ENCODE results near the gene SH3PXD2B. TPM values are rescaled to one million over a fixed set of nuclear protein-coding genes. Genes with fewer than 3 reads are reported as not detected.
A peak's percentile ranks its signal among the peaks of the same experiment; 100 is the strongest.

The SH3PXD2B gene
- total RNA-seq, 4 donors from 2014 or later: 27.8 to 52.6 (median 44.4) TPM

- DNase-seq (ENCODE audit: low spot score in 2 of 2): no peak
- H3K36me3 ChIP-seq: no peaks in the 10 kb centered on the region
- no peak overlapping the region for H3K4me3 ChIP-seq
- H3K27ac ChIP-seq: peak overlapping the region in 3 of 4 donors; percentile 94 to 99 (median 95)
- WGBS, 2 donors: 58 to 68% methylated on average over 15 of the region's 15 CpGs
- H3K9me3 ChIP-seq: no peaks in the 10 kb centered on the region
- peaks cover 0 to 38% (median 17%) of the 10 kb centered on the region in 4 donors for H3K4me1 ChIP-seq
- no peak for TF ChIP-seq EP300 (IDR thresholded peaks at IDR 0.05)
- TF ChIP-seq POLR2A (IDR thresholded peaks at IDR 0.05): no peak
- no peak for TF ChIP-seq CTCF (IDR thresholded peaks at IDR 0.05)
- no peaks in the 10 kb centered on the region for H3K27me3 ChIP-seq
These were observed 168.8 kb downstream of the SH3PXD2B start for GRCh38 chr5:172285226-172286143.

DNA sequence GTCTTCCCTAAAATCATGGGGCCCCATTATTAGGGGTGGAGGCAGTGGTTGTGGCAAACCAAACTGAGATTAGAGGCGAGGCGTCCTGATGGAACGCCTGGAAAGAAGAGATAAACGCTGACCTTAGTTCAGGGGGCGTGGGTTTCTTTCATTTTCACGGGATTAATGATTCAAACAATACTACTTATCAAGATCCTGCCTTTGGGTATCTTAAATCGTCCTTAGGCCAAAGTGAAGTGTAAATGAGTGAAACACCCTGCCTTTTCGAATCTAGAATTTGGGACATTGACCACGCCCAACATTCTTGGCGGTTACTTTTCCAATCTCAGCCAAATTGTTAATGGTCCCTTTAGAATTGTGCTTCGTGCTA lies 169.7 kb downstream of the SH3PXD2B start:
- H3K4me1 ChIP-seq: peaks cover 0 to 41% (median 17%) of the 10 kb centered on the region in 4 donors
- 1% methylated on average over 11 of the region's 11 CpGs for WGBS, 2 donors
- H3K36me3 ChIP-seq: no peaks in the 10 kb centered on the region
- H3K27me3 ChIP-seq: no peaks in the 10 kb centered on the region
- peak in 1 of 2 donors; percentile 31 for TF ChIP-seq EP300 (IDR thresholded peaks at IDR 0.05)
- no peak for TF ChIP-seq CTCF (IDR thresholded peaks at IDR 0.05)
- H3K27ac ChIP-seq: peak overlapping the region; percentile 94 to 99 (median 96)
- DNase-seq (ENCODE audit: low spot score in 2 of 2): peak in 1 of 2 donors; percentile 63
- peak overlapping the region; percentile 70 to 94 (median 74) for H3K4me3 ChIP-seq
- no peaks in the 10 kb centered on the region for H3K9me3 ChIP-seq

- TF ChIP-seq EP300 (IDR thresholded peaks at IDR 0.05): peak in 1 of 2 donors; percentile 18
- peak; percentile 72 to 91 for TF ChIP-seq POLR2A (IDR thresholded peaks at IDR 0.05)
- no peak for TF ChIP-seq CTCF (IDR thresholded peaks at IDR 0.05)
- H3K36me3 ChIP-seq: no peaks in the 10 kb centered on the region
- 0 to 2% methylated on average over 50 to 51 of the region's 79 CpGs for WGBS, 2 donors
- H3K27ac ChIP-seq: peak overlapping the region; percentile 94 to 99 (median 96)
- DNase-seq (ENCODE audit: low spot score in 2 of 2): peak; percentile 68 to 70
- no peaks in the 10 kb centered on the region for H3K27me3 ChIP-seq
- H3K9me3 ChIP-seq: no peaks in the 10 kb centered on the region
- H3K4me3 ChIP-seq: peak overlapping the region; percentile 73 to 94 (median 82)
- H3K4me1 ChIP-seq: peaks cover 0 to 41% (median 17%) of the 10 kb centered on the region in 4 donors
These were observed 170.3 kb downstream of the SH3PXD2B start for GRCh38 chr5:172283862-172284610.

GRCh38 chr5:172283020-172283861 lies 171.1 kb downstream of the SH3PXD2B start, which contains the start of gene UBTD2:
TSS of gene UBTD2 (minus strand) at chr5:172283764. CDS start at chr5:172283665, 99 bp downstream.
- DNase-seq (ENCODE audit: low spot score in 2 of 2): peak; percentile 70 to 75
- Histone ChIP-seq H3K9me3 (no peaks in the 10 kb centered on the region), H3K27ac (peak within 1 kb of the TSS; percentile 95 to 99 (median 97)), H3K27me3 (no peaks in the 10 kb centered on the region), H3K4me3 (peak within 1 kb of the TSS; percentile 73 to 95 (median 92)), H3K36me3 (no peaks in the 10 kb centered on the region), H3K4me1 (peaks cover 0 to 41% (median 17%) of the 10 kb centered on the region in 4 donors)
- TF ChIP-seq EP300 (IDR thresholded peaks at IDR 0.05) (peak in 1 of 2 donors; percentile 42), POLR2A (IDR thresholded peaks at IDR 0.05) (peak in 1 of 2 donors; percentile 7), CTCF (IDR thresholded peaks at IDR 0.05) (peak; percentile 57 to 85 (median 63))
- 0 to 1% methylated on average over 29 to 57 of the region's 87 CpGs for WGBS, 2 donors

Measured in tibial nerve (tissue), 4 donors.